Tongue (tissue), 2 donors: ENCODE measurements around the gene SPDYE1. TPM values are rescaled to one million over a fixed set of nuclear protein-coding genes. Genes with fewer than 3 reads are reported as not detected.

Experiments used
- DNase-seq: peaks from one replicate; pipeline ENCODE4 v3.0.0-alpha.2; 2015
- total RNA-seq: library from RNA; depleted of rRNA; stranded (reverse); fragments of >200 nt; gene quantifications from one replicate; pipeline ENCODE4 v1.2.3, GENCODE V29; 2014

SPDYE1 gene
- total RNA-seq, 1 donor from 2014 or later = not detected

GRCh38 chr7:44044315-44045225, 46.9 kb downstream of the SPDYE1 start, which contains the start of gene DBNL:
Gene DBNL (plus strand): TSS chr7:44044702. CDS start chr7:44044738, 36 bp downstream.
- peak; percentile 95 for DNase-seq

DNA sequence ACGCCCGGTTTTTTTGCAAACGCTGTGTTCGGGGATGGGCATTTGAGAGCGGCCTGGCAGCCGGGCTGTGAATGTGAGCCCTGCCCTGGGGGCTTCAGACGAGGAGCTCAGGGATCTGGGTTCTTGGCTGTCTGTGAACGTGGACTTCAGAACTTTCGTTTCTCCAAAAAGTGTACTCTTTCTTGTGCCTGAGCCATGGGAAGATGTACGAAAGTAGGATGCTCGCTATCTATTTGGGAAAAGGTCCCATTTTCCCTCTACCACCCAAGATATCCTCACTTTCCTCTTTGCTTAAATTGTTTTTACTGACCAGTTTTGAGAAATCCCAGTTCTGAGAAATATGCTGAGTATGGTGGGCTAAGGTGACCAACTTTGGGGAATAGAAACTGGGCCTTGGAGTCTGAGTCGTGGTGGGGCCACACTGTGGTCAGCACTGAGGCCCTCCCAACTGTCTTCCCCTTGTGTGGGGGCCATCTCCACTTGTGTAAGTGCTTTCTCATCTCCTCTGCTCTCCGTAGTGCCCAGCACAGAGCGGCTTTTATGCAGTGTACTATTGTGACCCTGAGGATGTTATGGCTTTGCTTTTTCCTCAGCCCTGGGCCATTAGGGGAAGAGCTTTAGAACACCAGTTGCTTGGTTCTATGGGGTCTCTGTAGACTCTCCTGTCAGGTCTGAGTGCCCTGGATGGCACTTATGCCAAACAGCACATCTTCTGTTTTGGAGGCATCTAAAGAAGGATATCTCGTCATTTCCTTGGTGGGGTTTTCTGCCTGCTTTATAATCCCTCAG, 47.7 kb downstream of the SPDYE1 start:
- no peak for DNase-seq

- DNase-seq = no peak
Measured at GRCh38 chr7:44046321-44047061, 48.8 kb downstream of the SPDYE1 start.

- DNase-seq = no peak
Measured at GRCh38 chr7:44048031-44048795, 50.5 kb downstream of the SPDYE1 start.

GRCh38 chr7:44050121-44050914, 52.6 kb downstream of the SPDYE1 start:
- DNase-seq = no peak

DNA sequence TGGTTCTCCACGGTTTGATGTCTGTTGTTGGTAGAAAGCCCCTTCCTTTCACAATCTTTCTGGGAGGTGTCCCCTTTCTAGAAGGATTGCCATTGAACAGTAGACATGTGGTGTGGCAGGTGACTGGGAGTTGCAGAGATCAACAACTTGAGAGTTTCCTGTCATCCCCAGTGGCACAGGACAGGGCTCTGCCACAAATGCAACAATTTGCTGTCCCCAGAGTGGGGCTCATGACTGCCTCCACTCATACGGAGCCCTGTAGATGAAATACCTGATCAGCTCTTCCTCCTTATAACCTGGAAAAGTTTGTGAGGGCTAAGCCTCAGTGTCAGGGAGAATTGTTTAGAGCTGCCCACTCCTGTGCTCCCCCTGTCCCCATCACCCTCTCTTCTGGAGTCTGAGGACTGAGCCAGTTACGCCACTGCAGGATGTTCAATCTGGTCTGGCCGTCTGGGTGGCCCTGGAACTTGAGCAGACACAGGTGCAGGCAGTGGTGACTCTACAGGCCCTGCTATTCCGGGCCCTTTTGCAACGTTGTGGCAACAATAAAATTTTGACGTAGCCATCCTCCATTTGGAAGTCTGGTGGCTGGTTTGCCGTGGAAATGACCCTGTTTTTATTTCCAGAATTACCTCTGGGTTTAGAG, 53.3 kb downstream of the SPDYE1 start:
- no peak for DNase-seq

GRCh38 chr7:44051611-44052220, 54.0 kb downstream of the SPDYE1 start:
- DNase-seq = no peak

GRCh38 chr7:44052771-44053365, 55.2 kb downstream of the SPDYE1 start:
- DNase-seq = no peak

DNA sequence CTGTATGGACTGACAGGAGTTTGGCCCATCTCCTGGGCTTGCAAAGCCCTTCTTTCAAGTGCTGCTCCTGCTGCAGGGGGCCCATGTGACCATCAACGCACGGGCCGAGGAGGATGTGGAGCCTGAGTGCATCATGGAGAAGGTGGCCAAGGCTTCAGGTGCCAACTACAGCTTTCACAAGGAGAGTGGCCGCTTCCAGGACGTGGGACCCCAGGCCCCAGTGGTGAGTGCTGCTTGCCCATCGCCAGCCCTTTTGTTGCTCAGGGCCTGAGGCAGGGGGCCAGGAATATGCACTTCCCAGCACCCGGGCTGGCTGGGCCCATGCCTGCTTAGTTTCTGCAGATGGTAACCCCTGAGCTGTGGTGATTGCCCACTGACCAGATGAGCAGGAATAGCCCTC, 59.0 kb downstream of the SPDYE1 start:
- DNase-seq = no peak

DNA sequence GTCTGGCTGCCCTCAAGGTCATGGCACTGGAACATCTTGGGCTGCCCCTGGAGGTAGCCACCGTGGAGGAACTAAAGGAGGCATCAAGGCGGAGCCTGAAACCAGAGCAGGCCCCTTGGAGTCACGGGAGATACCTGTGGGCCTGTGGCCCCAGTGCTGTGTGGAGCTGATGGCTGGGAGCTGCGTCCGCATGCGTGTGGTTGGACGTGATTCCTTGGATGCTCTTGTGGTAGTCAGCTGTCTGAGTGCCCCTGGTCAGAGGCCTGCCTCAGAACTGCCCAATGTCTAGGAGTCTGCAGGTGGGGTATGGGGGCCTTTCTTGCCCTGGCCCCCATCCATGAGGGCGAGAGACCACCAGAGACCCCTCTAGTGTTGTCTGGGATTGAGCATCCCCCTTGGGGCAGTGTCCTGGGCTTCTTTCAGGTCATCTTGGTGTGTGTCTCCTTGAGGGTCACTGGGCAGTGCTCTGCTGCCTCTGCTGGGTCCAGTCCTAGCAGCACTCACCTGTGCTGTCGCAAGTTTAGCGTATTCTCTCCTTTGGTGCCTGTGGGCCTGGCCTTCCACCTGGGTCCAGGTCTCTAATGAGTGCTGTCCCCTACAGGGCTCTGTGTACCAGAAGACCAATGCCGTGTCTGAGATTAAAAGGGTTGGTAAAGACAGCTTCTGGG, 59.6 kb downstream of the SPDYE1 start:
- DNase-seq = no peak

DNA sequence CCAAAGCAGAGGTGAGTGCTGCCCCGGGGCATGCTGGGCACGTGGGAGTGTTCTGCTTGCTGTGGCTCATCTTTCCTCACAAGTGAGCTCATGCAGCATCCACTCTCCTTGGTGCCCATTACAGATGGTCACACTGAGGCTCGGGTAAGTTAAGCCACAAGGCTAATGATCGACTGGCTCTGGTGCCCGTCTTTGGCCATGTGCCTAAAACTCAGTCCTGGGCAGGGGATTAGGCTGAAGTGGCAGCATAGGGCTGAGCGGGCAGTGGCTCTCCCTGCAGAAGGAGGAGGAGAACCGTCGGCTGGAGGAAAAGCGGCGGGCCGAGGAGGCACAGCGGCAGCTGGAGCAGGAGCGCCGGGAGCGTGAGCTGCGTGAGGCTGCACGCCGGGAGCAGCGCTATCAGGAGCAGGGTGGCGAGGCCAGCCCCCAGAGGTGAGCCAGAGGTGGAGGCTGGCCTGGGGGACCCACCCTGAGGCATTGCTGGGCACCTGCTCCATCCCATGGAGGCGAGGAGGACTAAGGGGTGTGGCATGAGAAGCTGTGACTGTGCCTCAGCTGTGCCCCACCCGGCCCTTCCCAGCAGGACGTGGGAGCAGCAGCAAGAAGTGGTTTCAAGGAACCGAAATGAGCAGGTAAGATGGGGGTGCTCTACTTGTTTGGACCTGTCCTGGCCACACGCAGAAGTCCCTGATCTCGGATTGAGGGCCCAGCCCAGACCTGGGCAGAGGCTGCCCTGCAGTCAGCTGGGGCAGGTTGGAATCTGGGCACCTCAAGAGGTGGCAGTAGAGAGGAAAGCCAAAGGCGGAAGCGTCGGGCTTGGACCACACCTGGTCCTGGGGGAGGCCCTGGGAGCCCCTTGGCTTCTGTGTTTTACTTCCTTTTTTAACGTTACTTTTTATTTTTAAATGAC, 60.4 kb downstream of the SPDYE1 start:
- DNase-seq = no peak

- no peak for DNase-seq
Measured at GRCh38 chr7:44058759-44059218, 61.1 kb downstream of the SPDYE1 start.

GRCh38 chr7:44059219-44060090, 61.8 kb downstream of the SPDYE1 start:
- DNase-seq = no peak
